GM08714 (cell line): ENCODE data around the gene TRAPPC5.

Experiments
- H3K4me3 ChIP-seq: fragments of 200-500 bp; sonication (Bioruptor generic); 2 replicates; pipeline ENCODE4 v1.5.1; 2014; ENCODE audit warnings: mild to moderate bottlenecking, low read length, inconsistent platforms
- ZNF274 ChIP-seq: IDR thresholded peaks from 2 replicates; pipeline ENCODE4 v1.6.1; 2012; ENCODE audit warnings: mild to moderate bottlenecking, low read depth, low read length

The TRAPPC5 gene

GRCh38 chr19:7692417-7693088 lies 11.9 kb downstream of the TRAPPC5 start:
- peak overlapping the region; percentile 18; the same call in 1 of the 2 replicates for H3K4me3 ChIP-seq
- no peak for TF ChIP-seq ZNF274

- TF ChIP-seq ZNF274 = no peak
- no peak overlapping the region; the same call in 1 of the 2 replicates for H3K4me3 ChIP-seq
Observed at GRCh38 chr19:7694499-7694898, 13.9 kb downstream of the TRAPPC5 start.

GRCh38 chr19:7697721-7698287 lies 17.2 kb downstream of the TRAPPC5 start:
- TF ChIP-seq ZNF274 = no peak
- H3K4me3 ChIP-seq = peak overlapping the region; percentile 80; the same call in 1 of the 2 replicates

- H3K4me3 ChIP-seq = peak overlapping the region; percentile 80
- TF ChIP-seq ZNF274 = no peak
Observed at GRCh38 chr19:7698583-7698982, 17.9 kb downstream of the TRAPPC5 start.

- TF ChIP-seq ZNF274 = no peak
- peak overlapping the region; percentile 80 for H3K4me3 ChIP-seq
Observed at GRCh38 chr19:7699003-7699402, 18.4 kb downstream of the TRAPPC5 start.

GRCh38 chr19:7699417-7700401 lies 19.1 kb downstream of the TRAPPC5 start:
- TF ChIP-seq ZNF274 = no peak

GRCh38 chr19:7701049-7701653 lies 20.5 kb downstream of the TRAPPC5 start:
- H3K4me3 ChIP-seq = peak overlapping the region; percentile 53; the same call in 1 of the 2 replicates
- TF ChIP-seq ZNF274 = no peak

More at GRCh38 chr19:7699417-7700401, 19.1 kb downstream of the TRAPPC5 start:
- peak overlapping the region; percentile 80 for H3K4me3 ChIP-seq

- TF ChIP-seq ZNF274 = no peak
- peak within 1 kb of the TSS; percentile 53; the same call in 1 of the 2 replicates for H3K4me3 ChIP-seq
Observed at GRCh38 chr19:7701654-7702457, 21.2 kb downstream of the TRAPPC5 start, which contains the start of gene FCER2. Gene FCER2, minus strand, starts transcription at chr19:7702131. Its CDS starts 2,371 bp downstream, at chr19:7699760.

GRCh38 chr19:7703332-7703731 lies 22.7 kb downstream of the TRAPPC5 start:
- TF ChIP-seq ZNF274 = no peak
- no peak overlapping the region for H3K4me3 ChIP-seq

GRCh38 chr19:7704280-7705060 lies 23.8 kb downstream of the TRAPPC5 start:
- no peak for TF ChIP-seq ZNF274
- H3K4me3 ChIP-seq = no peak overlapping the region

- no peak overlapping the region; the same call in 1 of the 2 replicates for H3K4me3 ChIP-seq
- no peak for TF ChIP-seq ZNF274
Observed at GRCh38 chr19:7705387-7706187, 25.0 kb downstream of the TRAPPC5 start.

- H3K4me3 ChIP-seq = no peak overlapping the region; the same call in 1 of the 2 replicates
- TF ChIP-seq ZNF274 = no peak
Observed at GRCh38 chr19:7706188-7706954, 25.7 kb downstream of the TRAPPC5 start.
